Esophagus mucosa (tissue), 1 donor: ENCODE results near the gene EXTL1. TPM values are rescaled to one million over a fixed set of nuclear protein-coding genes. Genes with fewer than 3 reads are reported as not detected.
A peak's percentile ranks its signal among the peaks of the same experiment; 100 is the strongest.

ENCODE experiments used
- ATAC-seq: fragments of 200-7000 bp; cut with Tn5 transposase; one replicate; pipeline ENCODE4 v1.9.1; 2020
- total RNA-seq: library from RNA; stranded (reverse); gene quantifications from one replicate; pipeline ENCODE4 v1.2.4, GENCODE V29; 2023
- donor health status: DM: yes; HTN: yes; CAD: no.

EXTL1 gene
- total RNA-seq, 1 donor from 2014 or later: not detected

- no peak for ATAC-seq
These were observed 54.0 kb downstream of the EXTL1 start for GRCh38 chr1:26075421-26076144.

GRCh38 chr1:26077524-26077923 is 55.9 kb downstream of the EXTL1 start:
- no peak for ATAC-seq

- no peak for ATAC-seq
These were observed 57.0 kb downstream of the EXTL1 start for GRCh38 chr1:26078286-26079177.

GRCh38 chr1:26079178-26079563 is 57.6 kb downstream of the EXTL1 start:
- ATAC-seq: no peak

GRCh38 chr1:26079960-26080814 is 58.6 kb downstream of the EXTL1 start:
- ATAC-seq: no peak

GRCh38 chr1:26081267-26082019 is 59.9 kb downstream of the EXTL1 start:
- ATAC-seq: no peak

GRCh38 chr1:26082020-26082350 is 60.4 kb downstream of the EXTL1 start:
- no peak for ATAC-seq

GRCh38 chr1:26083208-26083607 is 61.6 kb downstream of the EXTL1 start:
- peak; percentile 53 for ATAC-seq

GRCh38 chr1:26084091-26084561 is 62.6 kb downstream of the EXTL1 start:
- ATAC-seq: no peak

GRCh38 chr1:26084844-26085243 is 63.3 kb downstream of the EXTL1 start:
- no peak for ATAC-seq

Other genes starting within 250 kb of the EXTL1 start
- 35.2 TPM for gene SELENON, start 221.6 kb upstream of the EXTL1 start, total RNA-seq
- 20.6 TPM for gene MTFR1L, start 201.8 kb upstream of the EXTL1 start, total RNA-seq
- 3.3 TPM for gene AUNIP, start 162.3 kb upstream of the EXTL1 start, total RNA-seq
- gene PAQR7, start 146.1 kb upstream of the EXTL1 start, total RNA-seq: 11.1 TPM
- 110 TPM for gene STMN1, start 115.4 kb upstream of the EXTL1 start, total RNA-seq
- gene PAFAH2, start 23.7 kb upstream of the EXTL1 start, total RNA-seq: 9.0 TPM
- not detected for gene SLC30A2, start 24.3 kb downstream of the EXTL1 start, total RNA-seq
- not detected for gene TRIM63, start 45.9 kb downstream of the EXTL1 start, total RNA-seq
- 8.2 TPM for gene PDIK1L, start 90.0 kb downstream of the EXTL1 start, total RNA-seq
- 0.68 TPM for gene FAM110D, start 137.3 kb downstream of the EXTL1 start, total RNA-seq
- not detected for gene C1orf232, start 147.2 kb downstream of the EXTL1 start, total RNA-seq
- 37.9 TPM for gene ZNF593, start 148.1 kb downstream of the EXTL1 start, total RNA-seq
- 0.16 TPM for gene ZNF593OS, start 150.1 kb downstream of the EXTL1 start, total RNA-seq
- gene CNKSR1, start 155.7 kb downstream of the EXTL1 start, total RNA-seq: 19.7 TPM
- gene CATSPER4, start 168.8 kb downstream of the EXTL1 start, total RNA-seq: not detected
- 8.7 TPM for gene CEP85, start 212.4 kb downstream of the EXTL1 start, total RNA-seq